ENCODE measurements around the gene GLB1L2.

GRCh38 chr11:134384406-134384805 lies 52.6 kb downstream of the GLB1L2 start:
- TF ChIP-seq POLR2AphosphoS5 (IDR thresholded peaks at IDR 0.05; ENCODE audit: low read depth, low read length) = no peak
- TF ChIP-seq POLR2A (IDR thresholded peaks at IDR 0.05; ENCODE audit: low read depth, low read length) = no peak
